GM23338 (cell line): ENCODE results near the gene TM7SF3. TPM values are rescaled to one million over a fixed set of nuclear protein-coding genes. Genes with fewer than 3 reads are reported as not detected.

Experiments
- ATAC-seq: fragments of 200-7000 bp; cut with Tn5 transposase; 3 replicates; pipeline ENCODE4 v1.9.1; 2020
- DNase-seq: peaks from one replicate; pipeline ENCODE4 v3.0.0-alpha.2; 2015; ENCODE audit warnings: low spot score
- H2AFZ ChIP-seq: fragments of 200-600 bp; sonication (generic); 2 replicates; pipeline ENCODE4 v1.8.0; 2016; ENCODE audit warnings: antibody characterized with exemption, mild to moderate bottlenecking, moderate library complexity
- H3F3A ChIP-seq: fragments of 200-600 bp; sonication (generic); replicated peaks from 2 replicates; pipeline ENCODE4 v1.8.0; 2017; ENCODE audit warnings: antibody characterized with exemption, mixed run types, low read depth
- H3K27ac ChIP-seq: fragments of 200-600 bp; sonication (generic); 2 replicates; pipeline ENCODE4 v1.6.1; 2016; ENCODE audit warnings: low read depth
- H3K27me3 ChIP-seq: fragments of 200-600 bp; sonication (generic); 2 replicates; pipeline ENCODE4 v1.8.0; 2016; ENCODE audit warnings: mild to moderate bottlenecking, mixed run types, moderate library complexity; ENCODE audit not compliant: insufficient read depth
- H3K36me3 ChIP-seq: fragments of 200-600 bp; sonication (generic); 2 replicates; pipeline ENCODE4 v1.8.0; 2016; ENCODE audit warnings: mild to moderate bottlenecking; ENCODE audit not compliant: insufficient read depth
- H3K4me1 ChIP-seq: fragments of 200-600 bp; sonication (generic); 2 replicates; pipeline ENCODE4 v1.8.0; 2016; ENCODE audit warnings: mild to moderate bottlenecking, moderate library complexity; ENCODE audit not compliant: insufficient read depth
- H3K4me2 ChIP-seq: fragments of 200-600 bp; sonication (generic); 2 replicates; pipeline ENCODE4 v1.7.1; 2017; ENCODE audit warnings: mixed run types
- H3K4me3 ChIP-seq: fragments of 200-600 bp; sonication (generic); 2 replicates; pipeline ENCODE4 v1.6.1; 2016; ENCODE audit warnings: mixed run types
- H3K79me2 ChIP-seq: fragments of 200-600 bp; sonication (generic); replicated peaks from 2 replicates; pipeline ENCODE4 v1.8.0; 2017; ENCODE audit warnings: mild to moderate bottlenecking; ENCODE audit not compliant: insufficient read depth
- H3K9me2 ChIP-seq: fragments of 200-600 bp; sonication (generic); 2 replicates; pipeline ENCODE4 v1.8.0; 2017; ENCODE audit not compliant: insufficient read depth
- H4K20me1 ChIP-seq: fragments of 200-600 bp; sonication (generic); replicated peaks from 2 replicates; pipeline ENCODE4 v1.8.0; 2017; ENCODE audit warnings: mild to moderate bottlenecking; ENCODE audit not compliant: insufficient read depth
- H3K27ac Mint-ChIP-seq: 2 replicates; pipeline ENCODE4 v1.8.0; 2020; ENCODE audit warnings: inconsistent platforms, mild to moderate bottlenecking, moderate library complexity, mixed read lengths
- H3K27me3 Mint-ChIP-seq: 3 replicates; pipeline ENCODE4 v1.8.0; 2022; ENCODE audit warnings: low read depth, mild to moderate bottlenecking, moderate library complexity, mixed read lengths, inconsistent platforms; ENCODE audit not compliant: insufficient read depth, poor library complexity
- H3K36me3 Mint-ChIP-seq: 3 replicates; pipeline ENCODE4 v1.8.0; 2021; ENCODE audit warnings: low read depth, mild to moderate bottlenecking, inconsistent platforms, moderate library complexity, mixed read lengths
- H3K4me1 Mint-ChIP-seq: 3 replicates; pipeline ENCODE4 v1.8.0; 2020; ENCODE audit warnings: mild to moderate bottlenecking, inconsistent platforms, mixed read lengths
- H3K4me3 Mint-ChIP-seq: 3 replicates; pipeline ENCODE4 v1.8.0; 2021; ENCODE audit warnings: moderate library complexity, mild to moderate bottlenecking, inconsistent platforms, mixed read lengths
- H3K9me3 Mint-ChIP-seq: 3 replicates; pipeline ENCODE4 v1.8.0; 2020; ENCODE audit warnings: moderate library complexity, mild to moderate bottlenecking, inconsistent platforms, mixed read lengths
- CREB1 ChIP-seq: fragments of 250-450 bp; sonication (Bioruptor Pico); IDR thresholded peaks from 2 replicates; pipeline ENCODE4 v1.5.0; 2020; ENCODE audit warnings: low read depth, mild to moderate bottlenecking, moderate library complexity
- EZH2 ChIP-seq: fragments of 200-600 bp; sonication (generic); IDR thresholded peaks from one replicate; pipeline ENCODE4 v1.8.0; 2017; ENCODE audit warnings: antibody characterized with exemption, mild to moderate bottlenecking, low read depth; ENCODE audit not compliant: unreplicated experiment
- EZH2phosphoT487 ChIP-seq: fragments of 200-600 bp; sonication (generic); IDR thresholded peaks from one replicate; pipeline ENCODE4 v1.8.1; 2018; ENCODE audit warnings: antibody characterized with exemption; ENCODE audit not compliant: unreplicated experiment
- NANOG ChIP-seq: IDR thresholded peaks from 2 replicates; pipeline ENCODE4 v1.6.1; 2016; ENCODE audit warnings: antibody characterized with exemption, borderline replicate concordance
- POLR2AphosphoS5 ChIP-seq: IDR thresholded peaks from 2 replicates; pipeline ENCODE4 v1.6.1; 2016; ENCODE audit warnings: antibody characterized with exemption, low read depth
- STAT1 ChIP-seq: IDR thresholded peaks from one replicate; pipeline ENCODE4 v1.6.1; 2016; ENCODE audit warnings: antibody characterized with exemption; ENCODE audit not compliant: unreplicated experiment
- ZNF114 ChIP-seq: fragments of 250-450 bp; sonication (Bioruptor Pico); IDR thresholded peaks from 2 replicates; pipeline ENCODE4 v1.5.0; 2020; ENCODE audit warnings: mild to moderate bottlenecking, moderate library complexity
- ZNF331 ChIP-seq: fragments of 250-450 bp; sonication (Bioruptor Pico); IDR thresholded peaks from 2 replicates; pipeline ENCODE4 v1.5.0; 2020; ENCODE audit warnings: low read depth, mild to moderate bottlenecking, moderate library complexity
- polyA plus RNA-seq: library from polyadenylated mRNA; unstranded; fragments of >200 nt; fragmentation: Nextera tagmentation; extraction: Ambion mirVana; gene quantifications from 2 replicates; pipeline ENCODE4 v1.2.1, GENCODE V29; 2016
- total RNA-seq: library from RNA; depleted of rRNA; stranded (reverse); fragments of >200 nt; shearing (Covaris generic); gene quantifications from 2 replicates; pipeline ENCODE4 v1.2.3, GENCODE V29; 2014
- TF ChIP-seq, protein P1 (sequence below): IDR thresholded peaks from one replicate; pipeline ENCODE4 v1.6.1; 2018; ENCODE audit warnings: antibody characterized with exemption; ENCODE audit not compliant: unreplicated experiment
- TF ChIP-seq, protein P2 (sequence below), 2 experiments: fragments of 200-600 bp in 1 of 2; sonication (generic) in 1 of 2; conservative IDR thresholded peaks; 2 replicates each; pipeline versions ENCODE4 v1.5.1 to v1.6.1; 2016 to 2017; ENCODE audit warnings: antibody characterized with exemption in 2 of 2, low read depth in 2 of 2, mild to moderate bottlenecking in 2 of 2, moderate library complexity in 1 of 2
- TF ChIP-seq, protein P3 (sequence below): IDR thresholded peaks from 2 replicates; pipeline ENCODE4 v1.6.1; 2016; ENCODE audit warnings: antibody characterized with exemption
- TF ChIP-seq, protein P4 (sequence below): fragments of 250-450 bp; sonication (Bioruptor Pico); IDR thresholded peaks from 2 replicates; pipeline ENCODE4 v1.5.0; 2020; ENCODE audit warnings: mild to moderate bottlenecking, moderate library complexity

Gene TM7SF3
- total and polyA plus RNA-seq, 2 experiments from 2014 or later: 30.3 to 121 TPM

DNA sequence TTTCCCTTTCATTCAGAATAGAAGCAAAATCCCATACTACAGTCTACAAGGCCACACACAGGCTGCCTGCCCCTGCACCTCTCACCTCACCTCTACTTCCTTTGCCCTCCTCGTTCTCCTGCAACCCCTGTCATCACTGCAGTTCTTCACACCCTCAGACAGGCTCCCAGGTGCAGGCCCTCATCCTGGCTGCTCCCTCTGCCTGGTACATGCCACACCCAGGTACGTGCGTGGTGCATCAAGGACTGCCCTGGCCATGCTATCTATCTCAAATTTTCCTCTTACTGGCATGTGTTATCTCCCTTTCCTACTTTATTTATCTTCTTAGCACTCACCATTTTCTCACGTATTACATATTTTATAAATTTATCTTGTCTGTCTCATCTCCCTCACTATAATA, 24.3 kb downstream of the TM7SF3 start:
- Histone ChIP-seq H3K27ac (no peak overlapping the region), H3K4me3 (no peak overlapping the region), H3K79me2 (peaks cover 7% of the 10 kb centered on the region; the same call in 1 of the 2 replicates), H3K27me3 (no peaks in the 10 kb centered on the region), H3K4me2 (no peak overlapping the region), H3K36me3 (peaks cover 20% of the 10 kb centered on the region), H3K9me2 (no peaks in the 10 kb centered on the region), H3F3A (no peaks in the 10 kb centered on the region; the same call in 1 of the 2 replicates), H3K4me1 (no peaks in the 10 kb centered on the region), H4K20me1 (no peaks in the 10 kb centered on the region; the same call in none of the 2 replicates), H2AFZ (no peak overlapping the region)
- TF ChIP-seq, protein P1, sequence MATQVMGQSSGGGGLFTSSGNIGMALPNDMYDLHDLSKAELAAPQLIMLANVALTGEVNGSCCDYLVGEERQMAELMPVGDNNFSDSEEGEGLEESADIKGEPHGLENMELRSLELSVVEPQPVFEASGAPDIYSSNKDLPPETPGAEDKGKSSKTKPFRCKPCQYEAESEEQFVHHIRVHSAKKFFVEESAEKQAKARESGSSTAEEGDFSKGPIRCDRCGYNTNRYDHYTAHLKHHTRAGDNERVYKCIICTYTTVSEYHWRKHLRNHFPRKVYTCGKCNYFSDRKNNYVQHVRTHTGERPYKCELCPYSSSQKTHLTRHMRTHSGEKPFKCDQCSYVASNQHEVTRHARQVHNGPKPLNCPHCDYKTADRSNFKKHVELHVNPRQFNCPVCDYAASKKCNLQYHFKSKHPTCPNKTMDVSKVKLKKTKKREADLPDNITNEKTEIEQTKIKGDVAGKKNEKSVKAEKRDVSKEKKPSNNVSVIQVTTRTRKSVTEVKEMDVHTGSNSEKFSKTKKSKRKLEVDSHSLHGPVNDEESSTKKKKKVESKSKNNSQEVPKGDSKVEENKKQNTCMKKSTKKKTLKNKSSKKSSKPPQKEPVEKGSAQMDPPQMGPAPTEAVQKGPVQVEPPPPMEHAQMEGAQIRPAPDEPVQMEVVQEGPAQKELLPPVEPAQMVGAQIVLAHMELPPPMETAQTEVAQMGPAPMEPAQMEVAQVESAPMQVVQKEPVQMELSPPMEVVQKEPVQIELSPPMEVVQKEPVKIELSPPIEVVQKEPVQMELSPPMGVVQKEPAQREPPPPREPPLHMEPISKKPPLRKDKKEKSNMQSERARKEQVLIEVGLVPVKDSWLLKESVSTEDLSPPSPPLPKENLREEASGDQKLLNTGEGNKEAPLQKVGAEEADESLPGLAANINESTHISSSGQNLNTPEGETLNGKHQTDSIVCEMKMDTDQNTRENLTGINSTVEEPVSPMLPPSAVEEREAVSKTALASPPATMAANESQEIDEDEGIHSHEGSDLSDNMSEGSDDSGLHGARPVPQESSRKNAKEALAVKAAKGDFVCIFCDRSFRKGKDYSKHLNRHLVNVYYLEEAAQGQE: no peak
- no peak for TF ChIP-seq POLR2AphosphoS5
- no peak for TF ChIP-seq ZNF114 (CRISPR knock-in tag)
- TF ChIP-seq, protein P2, sequence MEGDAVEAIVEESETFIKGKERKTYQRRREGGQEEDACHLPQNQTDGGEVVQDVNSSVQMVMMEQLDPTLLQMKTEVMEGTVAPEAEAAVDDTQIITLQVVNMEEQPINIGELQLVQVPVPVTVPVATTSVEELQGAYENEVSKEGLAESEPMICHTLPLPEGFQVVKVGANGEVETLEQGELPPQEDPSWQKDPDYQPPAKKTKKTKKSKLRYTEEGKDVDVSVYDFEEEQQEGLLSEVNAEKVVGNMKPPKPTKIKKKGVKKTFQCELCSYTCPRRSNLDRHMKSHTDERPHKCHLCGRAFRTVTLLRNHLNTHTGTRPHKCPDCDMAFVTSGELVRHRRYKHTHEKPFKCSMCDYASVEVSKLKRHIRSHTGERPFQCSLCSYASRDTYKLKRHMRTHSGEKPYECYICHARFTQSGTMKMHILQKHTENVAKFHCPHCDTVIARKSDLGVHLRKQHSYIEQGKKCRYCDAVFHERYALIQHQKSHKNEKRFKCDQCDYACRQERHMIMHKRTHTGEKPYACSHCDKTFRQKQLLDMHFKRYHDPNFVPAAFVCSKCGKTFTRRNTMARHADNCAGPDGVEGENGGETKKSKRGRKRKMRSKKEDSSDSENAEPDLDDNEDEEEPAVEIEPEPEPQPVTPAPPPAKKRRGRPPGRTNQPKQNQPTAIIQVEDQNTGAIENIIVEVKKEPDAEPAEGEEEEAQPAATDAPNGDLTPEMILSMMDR (conservative IDR thresholded peaks at IDR 0.05; ENCODE audit: low read depth in 2 of 2): no peak
- no peak for TF ChIP-seq NANOG
- TF ChIP-seq EZH2: no peak
- TF ChIP-seq EZH2phosphoT487: no peak
- TF ChIP-seq, protein P3, sequence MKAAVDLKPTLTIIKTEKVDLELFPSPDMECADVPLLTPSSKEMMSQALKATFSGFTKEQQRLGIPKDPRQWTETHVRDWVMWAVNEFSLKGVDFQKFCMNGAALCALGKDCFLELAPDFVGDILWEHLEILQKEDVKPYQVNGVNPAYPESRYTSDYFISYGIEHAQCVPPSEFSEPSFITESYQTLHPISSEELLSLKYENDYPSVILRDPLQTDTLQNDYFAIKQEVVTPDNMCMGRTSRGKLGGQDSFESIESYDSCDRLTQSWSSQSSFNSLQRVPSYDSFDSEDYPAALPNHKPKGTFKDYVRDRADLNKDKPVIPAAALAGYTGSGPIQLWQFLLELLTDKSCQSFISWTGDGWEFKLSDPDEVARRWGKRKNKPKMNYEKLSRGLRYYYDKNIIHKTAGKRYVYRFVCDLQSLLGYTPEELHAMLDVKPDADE: no peak
- TF ChIP-seq, protein P4, sequence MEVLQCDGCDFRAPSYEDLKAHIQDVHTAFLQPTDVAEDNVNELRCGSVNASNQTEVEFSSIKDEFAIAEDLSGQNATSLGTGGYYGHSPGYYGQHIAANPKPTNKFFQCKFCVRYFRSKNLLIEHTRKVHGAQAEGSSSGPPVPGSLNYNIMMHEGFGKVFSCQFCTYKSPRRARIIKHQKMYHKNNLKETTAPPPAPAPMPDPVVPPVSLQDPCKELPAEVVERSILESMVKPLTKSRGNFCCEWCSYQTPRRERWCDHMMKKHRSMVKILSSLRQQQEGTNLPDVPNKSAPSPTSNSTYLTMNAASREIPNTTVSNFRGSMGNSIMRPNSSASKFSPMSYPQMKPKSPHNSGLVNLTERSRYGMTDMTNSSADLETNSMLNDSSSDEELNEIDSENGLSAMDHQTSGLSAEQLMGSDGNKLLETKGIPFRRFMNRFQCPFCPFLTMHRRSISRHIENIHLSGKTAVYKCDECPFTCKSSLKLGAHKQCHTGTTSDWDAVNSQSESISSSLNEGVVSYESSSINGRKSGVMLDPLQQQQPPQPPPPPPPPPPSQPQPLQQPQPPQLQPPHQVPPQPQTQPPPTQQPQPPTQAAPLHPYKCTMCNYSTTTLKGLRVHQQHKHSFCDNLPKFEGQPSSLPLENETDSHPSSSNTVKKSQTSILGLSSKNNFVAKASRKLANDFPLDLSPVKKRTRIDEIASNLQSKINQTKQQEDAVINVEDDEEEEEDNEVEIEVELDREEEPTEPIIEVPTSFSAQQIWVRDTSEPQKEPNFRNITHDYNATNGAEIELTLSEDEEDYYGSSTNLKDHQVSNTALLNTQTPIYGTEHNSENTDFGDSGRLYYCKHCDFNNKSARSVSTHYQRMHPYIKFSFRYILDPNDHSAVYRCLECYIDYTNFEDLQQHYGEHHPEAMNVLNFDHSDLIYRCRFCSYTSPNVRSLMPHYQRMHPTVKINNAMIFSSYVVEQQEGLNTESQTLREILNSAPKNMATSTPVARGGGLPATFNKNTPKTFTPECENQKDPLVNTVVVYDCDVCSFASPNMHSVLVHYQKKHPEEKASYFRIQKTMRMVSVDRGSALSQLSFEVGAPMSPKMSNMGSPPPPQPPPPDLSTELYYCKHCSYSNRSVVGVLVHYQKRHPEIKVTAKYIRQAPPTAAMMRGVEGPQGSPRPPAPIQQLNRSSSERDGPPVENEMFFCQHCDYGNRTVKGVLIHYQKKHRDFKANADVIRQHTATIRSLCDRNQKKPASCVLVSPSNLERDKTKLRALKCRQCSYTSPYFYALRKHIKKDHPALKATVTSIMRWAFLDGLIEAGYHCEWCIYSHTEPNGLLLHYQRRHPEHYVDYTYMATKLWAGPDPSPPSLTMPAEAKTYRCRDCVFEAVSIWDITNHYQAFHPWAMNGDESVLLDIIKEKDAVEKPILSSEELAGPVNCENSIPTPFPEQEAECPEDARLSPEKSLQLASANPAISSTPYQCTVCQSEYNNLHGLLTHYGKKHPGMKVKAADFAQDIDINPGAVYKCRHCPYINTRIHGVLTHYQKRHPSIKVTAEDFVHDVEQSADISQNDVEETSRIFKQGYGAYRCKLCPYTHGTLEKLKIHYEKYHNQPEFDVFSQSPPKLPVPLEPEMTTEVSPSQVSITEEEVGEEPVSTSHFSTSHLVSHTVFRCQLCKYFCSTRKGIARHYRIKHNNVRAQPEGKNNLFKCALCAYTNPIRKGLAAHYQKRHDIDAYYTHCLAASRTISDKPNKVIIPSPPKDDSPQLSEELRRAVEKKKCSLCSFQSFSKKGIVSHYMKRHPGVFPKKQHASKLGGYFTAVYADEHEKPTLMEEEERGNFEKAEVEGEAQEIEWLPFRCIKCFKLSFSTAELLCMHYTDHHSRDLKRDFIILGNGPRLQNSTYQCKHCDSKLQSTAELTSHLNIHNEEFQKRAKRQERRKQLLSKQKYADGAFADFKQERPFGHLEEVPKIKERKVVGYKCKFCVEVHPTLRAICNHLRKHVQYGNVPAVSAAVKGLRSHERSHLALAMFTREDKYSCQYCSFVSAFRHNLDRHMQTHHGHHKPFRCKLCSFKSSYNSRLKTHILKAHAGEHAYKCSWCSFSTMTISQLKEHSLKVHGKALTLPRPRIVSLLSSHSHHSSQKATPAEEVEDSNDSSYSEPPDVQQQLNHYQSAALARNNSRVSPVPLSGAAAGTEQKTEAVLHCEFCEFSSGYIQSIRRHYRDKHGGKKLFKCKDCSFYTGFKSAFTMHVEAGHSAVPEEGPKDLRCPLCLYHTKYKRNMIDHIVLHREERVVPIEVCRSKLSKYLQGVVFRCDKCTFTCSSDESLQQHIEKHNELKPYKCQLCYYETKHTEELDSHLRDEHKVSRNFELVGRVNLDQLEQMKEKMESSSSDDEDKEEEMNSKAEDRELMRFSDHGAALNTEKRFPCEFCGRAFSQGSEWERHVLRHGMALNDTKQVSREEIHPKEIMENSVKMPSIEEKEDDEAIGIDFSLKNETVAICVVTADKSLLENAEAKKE: no peak
- no peak for TF ChIP-seq ZNF331 (CRISPR knock-in tag)
- TF ChIP-seq STAT1: no peak
- TF ChIP-seq CREB1 (CRISPR knock-in tag): no peak
- no peak for DNase-seq
- no peak overlapping the region for H3K27ac Mint-ChIP-seq
- peaks cover 33% of the 10 kb centered on the region for H3K36me3 Mint-ChIP-seq
- H3K27me3 Mint-ChIP-seq: peaks cover 1% of the 10 kb centered on the region
- H3K4me3 Mint-ChIP-seq: no peak overlapping the region
- H3K9me3 Mint-ChIP-seq: no peaks in the 10 kb centered on the region
- ATAC-seq: no peak
- no peaks in the 10 kb centered on the region for H3K4me1 Mint-ChIP-seq
